WTC11 (cell line): ENCODE data around the gene FMNL2. TPM values are rescaled to one million over a fixed set of nuclear protein-coding genes. Genes with fewer than 3 reads are reported as not detected.

ENCODE experiments used
- ATAC-seq: fragments of 200-7000 bp; cut with Tn5 transposase; 2 replicates; pipeline ENCODE4 v1.10.0; 2021; ENCODE audit warnings: mild to moderate bottlenecking, moderate library complexity
- CTCF ChIA-PET: fragments of 300-600 bp; sonication (Branson Sonifier 250); formaldehyde crosslinking; loops from one replicate; lab custom pipeline; 2021; ENCODE audit warnings: antibody characterized with exemption; lab: Charles Lee
- POLR2A ChIA-PET: fragments of 350-600 bp; sonication (Branson Sonifier 250); formaldehyde crosslinking; loops from one replicate; lab custom pipeline; 2021; ENCODE audit warnings: antibody characterized with exemption; lab: Charles Lee
- DNase-seq: peaks from one replicate; pipeline ENCODE4 v3.0.0; 2021; ENCODE audit warnings: low spot score
- H3K27ac Mint-ChIP-seq: 2 replicates; pipeline ENCODE4 v1.8.0; 2021; ENCODE audit warnings: mixed read lengths
- H3K27me3 Mint-ChIP-seq: 2 replicates; pipeline ENCODE4 v1.8.0; 2021; ENCODE audit warnings: low read depth, mild to moderate bottlenecking, moderate library complexity, mixed read lengths
- H3K36me3 Mint-ChIP-seq: 2 replicates; pipeline ENCODE4 v1.8.0; 2021; ENCODE audit warnings: mixed read lengths
- H3K4me1 Mint-ChIP-seq: 2 replicates; pipeline ENCODE4 v1.8.0; 2022; ENCODE audit warnings: mixed read lengths
- H3K4me3 Mint-ChIP-seq: 2 replicates; pipeline ENCODE4 v1.8.0; 2021; ENCODE audit warnings: mild to moderate bottlenecking, moderate library complexity, mixed read lengths
- H3K9me3 Mint-ChIP-seq: 2 replicates; pipeline ENCODE4 v1.8.0; 2021; ENCODE audit warnings: mixed read lengths
- CBFB ChIP-seq: sonication (generic); formaldehyde crosslinking; IDR thresholded peaks from 2 replicates; pipeline ENCODE4 v1.8.1; 2022; ENCODE audit warnings: mild to moderate bottlenecking, low read depth, missing genetic modification reagents
- CREM ChIP-seq: sonication (generic); formaldehyde crosslinking; IDR thresholded peaks from 2 replicates; pipeline ENCODE4 v1.8.1; 2022; ENCODE audit warnings: mild to moderate bottlenecking, missing genetic modification reagents, moderate library complexity
- FOXJ3 ChIP-seq: sonication (generic); formaldehyde crosslinking; IDR thresholded peaks from 2 replicates; pipeline ENCODE4 v1.9.0; 2021; ENCODE audit warnings: missing genetic modification reagents, mild to moderate bottlenecking, borderline replicate concordance
- GABPB1 ChIP-seq: sonication (generic); formaldehyde crosslinking; IDR thresholded peaks from 2 replicates; pipeline ENCODE4 v1.8.1; 2023; ENCODE audit warnings: mild to moderate bottlenecking, missing genetic modification reagents
- GRHL2 ChIP-seq: fragments of 250-450 bp; sonication (Bioruptor Pico); IDR thresholded peaks from 2 replicates; pipeline ENCODE4 v1.8.0; 2022; ENCODE audit warnings: mild to moderate bottlenecking, moderate library complexity; ENCODE audit not compliant: insufficient replicate concordance, severe bottlenecking
- IRF2 ChIP-seq: sonication (generic); formaldehyde crosslinking; IDR thresholded peaks from 2 replicates; pipeline ENCODE4 v1.8.0; 2022; ENCODE audit warnings: low read depth, missing genetic modification reagents, borderline replicate concordance
- JUN ChIP-seq: sonication (generic); formaldehyde crosslinking; IDR thresholded peaks from 2 replicates; pipeline ENCODE4 v1.8.0; 2023; ENCODE audit warnings: mild to moderate bottlenecking, missing genetic modification reagents
- PRRX2 ChIP-seq: fragments of 250-450 bp; sonication (Bioruptor Pico); IDR thresholded peaks from 2 replicates; pipeline ENCODE4 v1.8.0; 2021; ENCODE audit warnings: mild to moderate bottlenecking
- SOX15 ChIP-seq: fragments of 250-450 bp; sonication (Bioruptor Pico); IDR thresholded peaks from 2 replicates; pipeline ENCODE4 v1.9.0; 2021; ENCODE audit warnings: mild to moderate bottlenecking
- TEAD4 ChIP-seq: sonication (generic); formaldehyde crosslinking; IDR thresholded peaks from 2 replicates; pipeline ENCODE4 v1.8.0; 2022; ENCODE audit warnings: mild to moderate bottlenecking, missing genetic modification reagents
- TP53 ChIP-seq: sonication (generic); formaldehyde crosslinking; IDR thresholded peaks from 2 replicates; pipeline ENCODE4 v1.8.1; 2023; ENCODE audit warnings: mild to moderate bottlenecking, missing genetic modification reagents
- ZBTB21 ChIP-seq: sonication (generic); formaldehyde crosslinking; IDR thresholded peaks from 2 replicates; pipeline ENCODE4 v1.8.1; 2023; ENCODE audit warnings: mild to moderate bottlenecking, missing genetic modification reagents, borderline replicate concordance
- ZNF121 ChIP-seq: sonication (generic); formaldehyde crosslinking; IDR thresholded peaks from 2 replicates; pipeline ENCODE4 v1.8.0; 2023; ENCODE audit warnings: missing genetic modification reagents
- ZNF263 ChIP-seq: sonication (generic); formaldehyde crosslinking; IDR thresholded peaks from 2 replicates; pipeline ENCODE4 v1.8.1; 2022; ENCODE audit warnings: low read depth, mild to moderate bottlenecking, moderate library complexity, missing genetic modification reagents
- ZNF416 ChIP-seq: fragments of 250-450 bp; sonication (Bioruptor Pico); IDR thresholded peaks from 2 replicates; pipeline ENCODE4 v1.9.0; 2021; ENCODE audit warnings: mild to moderate bottlenecking, inconsistent platforms
- total RNA-seq: library from RNA; stranded (reverse); gene quantifications from 3 replicates; pipeline ENCODE4 v1.2.3, GENCODE V29; 2021
- TF ChIP-seq, protein P1 (sequence below): fragments of 250-450 bp; sonication (Bioruptor Pico); IDR thresholded peaks from 2 replicates; pipeline ENCODE4 v1.9.0; 2021; ENCODE audit warnings: mild to moderate bottlenecking
- TF ChIP-seq, protein P2 (sequence below): sonication (generic); formaldehyde crosslinking; IDR thresholded peaks from 2 replicates; pipeline ENCODE4 v1.8.0; 2022; ENCODE audit warnings: mild to moderate bottlenecking, missing genetic modification reagents
- TF ChIP-seq, protein P3 (sequence below): sonication (generic); formaldehyde crosslinking; IDR thresholded peaks from 2 replicates; pipeline ENCODE4 v1.8.1; 2022; ENCODE audit warnings: mild to moderate bottlenecking, moderate library complexity, missing genetic modification reagents
- TF ChIP-seq, protein P4 (sequence below): sonication (generic); formaldehyde crosslinking; IDR thresholded peaks from 2 replicates; pipeline ENCODE4 v1.8.0; 2022; ENCODE audit warnings: missing genetic modification reagents
- TF ChIP-seq, protein P5 (sequence below): fragments of 250-450 bp; sonication (Bioruptor Pico); IDR thresholded peaks from 2 replicates; pipeline ENCODE4 v2.1.2; 2022; ENCODE audit warnings: mild to moderate bottlenecking, moderate library complexity
- TF ChIP-seq, protein P6 (sequence below): fragments of 250-450 bp; sonication (Bioruptor Pico); IDR thresholded peaks from 2 replicates; pipeline ENCODE4 v1.9.0; 2021; ENCODE audit warnings: mild to moderate bottlenecking, borderline replicate concordance
- TF ChIP-seq, protein P7 (sequence below): sonication (generic); formaldehyde crosslinking; conservative IDR thresholded peaks from 2 replicates; pipeline ENCODE4 v1.8.1; 2022; ENCODE audit warnings: mild to moderate bottlenecking, missing genetic modification reagents

FMNL2 gene
- total RNA-seq, 1 experiment from 2014 or later: 43.0 TPM

DNA sequence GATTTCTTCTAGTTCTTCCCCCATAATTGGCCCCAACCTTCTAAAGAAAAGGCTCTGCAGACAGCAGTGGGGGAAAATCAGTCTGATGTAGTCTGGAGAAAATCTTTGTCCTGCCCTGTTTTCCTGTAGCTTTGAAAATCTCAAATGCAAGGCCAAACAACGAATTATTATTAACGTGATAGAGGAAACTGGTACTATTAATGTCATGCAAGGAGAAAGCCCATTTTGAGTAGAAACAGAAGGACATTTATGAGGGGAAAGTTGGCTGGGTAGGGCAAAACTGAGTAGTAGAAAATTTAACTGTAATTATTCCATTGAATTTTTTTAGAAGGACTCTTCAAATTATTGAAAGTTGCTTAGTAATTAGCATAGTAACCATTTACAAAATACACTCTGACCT lies 98.8 kb downstream of the FMNL2 start (continued):
- TF ChIP-seq ZBTB21 (no peak), ZNF416 (CRISPR knock-in tag) (no peak)
- TF ChIP-seq, protein P1, sequence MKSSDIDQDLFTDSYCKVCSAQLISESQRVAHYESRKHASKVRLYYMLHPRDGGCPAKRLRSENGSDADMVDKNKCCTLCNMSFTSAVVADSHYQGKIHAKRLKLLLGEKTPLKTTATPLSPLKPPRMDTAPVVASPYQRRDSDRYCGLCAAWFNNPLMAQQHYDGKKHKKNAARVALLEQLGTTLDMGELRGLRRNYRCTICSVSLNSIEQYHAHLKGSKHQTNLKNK (CRISPR knock-in tag): no peak
- TF ChIP-seq, protein P2, sequence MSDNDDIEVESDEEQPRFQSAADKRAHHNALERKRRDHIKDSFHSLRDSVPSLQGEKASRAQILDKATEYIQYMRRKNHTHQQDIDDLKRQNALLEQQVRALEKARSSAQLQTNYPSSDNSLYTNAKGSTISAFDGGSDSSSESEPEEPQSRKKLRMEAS (CRISPR knock-in tag): no peak

DNA sequence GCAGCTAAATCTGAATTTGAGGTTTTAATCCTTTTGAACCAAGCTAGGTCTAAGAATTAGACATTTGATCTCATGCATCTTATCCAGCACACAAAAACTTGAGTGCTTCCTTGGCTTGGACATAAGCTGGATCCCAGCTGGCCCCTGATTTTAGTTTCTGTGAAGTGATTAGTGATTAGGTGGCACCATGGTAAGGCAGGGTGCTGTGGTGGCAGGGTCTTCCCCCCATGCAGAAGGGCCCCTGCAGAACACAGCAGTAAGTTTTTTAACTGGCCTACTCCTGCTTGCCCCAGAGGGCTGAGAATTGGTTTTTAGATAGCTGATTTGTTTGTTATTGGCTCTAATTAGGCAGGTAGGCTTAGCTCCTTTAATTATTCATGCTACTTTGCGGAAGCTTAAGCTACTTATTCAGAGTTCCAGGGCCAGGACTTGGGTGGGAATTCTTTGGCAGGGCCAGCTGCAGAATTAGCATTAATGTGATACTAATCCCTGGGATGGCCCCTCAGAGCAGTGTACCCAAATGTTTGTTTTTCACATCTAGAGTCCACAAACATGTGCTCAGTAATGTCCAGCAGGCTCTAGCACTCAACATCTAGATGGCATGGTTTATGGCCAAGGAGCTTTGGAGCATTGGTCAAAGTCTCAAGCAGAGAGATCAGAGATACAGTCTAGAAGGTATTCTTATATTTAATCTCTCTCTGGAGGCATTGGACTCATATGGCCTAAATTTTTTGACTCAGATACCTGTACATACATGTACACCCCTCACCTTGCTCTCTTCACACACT lies 99.6 kb downstream of the FMNL2 start:
- POLR2A ChIA-PET: no interaction called here
- peaks cover 89% of the 10 kb centered on the region for H3K4me1 Mint-ChIP-seq

DNA sequence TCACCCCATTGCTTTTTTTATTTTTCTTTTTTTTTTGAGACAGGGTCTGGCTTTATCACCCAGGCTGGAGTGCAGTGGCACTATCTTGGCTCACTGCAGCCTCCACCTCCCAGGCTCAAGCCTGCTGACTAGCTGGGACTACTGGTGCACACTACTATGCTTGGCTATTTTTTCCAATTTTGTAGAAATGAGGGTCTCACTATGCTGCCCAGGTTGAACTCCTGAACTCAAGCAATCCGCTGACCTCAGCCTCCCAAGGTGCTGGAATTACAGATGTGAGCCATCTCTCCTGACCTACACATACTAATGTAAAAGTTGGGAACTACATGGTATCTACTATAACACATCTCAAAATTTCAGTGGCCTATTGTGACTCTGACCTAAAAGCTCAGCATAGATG lies 101.2 kb downstream of the FMNL2 start:
- TF ChIP-seq ZNF121 (CRISPR knock-in tag): peak; percentile 81; the same call in 1 of the 2 replicates
- no peak for TF ChIP-seq GABPB1 (CRISPR knock-in tag)
- TF ChIP-seq, protein P3, sequence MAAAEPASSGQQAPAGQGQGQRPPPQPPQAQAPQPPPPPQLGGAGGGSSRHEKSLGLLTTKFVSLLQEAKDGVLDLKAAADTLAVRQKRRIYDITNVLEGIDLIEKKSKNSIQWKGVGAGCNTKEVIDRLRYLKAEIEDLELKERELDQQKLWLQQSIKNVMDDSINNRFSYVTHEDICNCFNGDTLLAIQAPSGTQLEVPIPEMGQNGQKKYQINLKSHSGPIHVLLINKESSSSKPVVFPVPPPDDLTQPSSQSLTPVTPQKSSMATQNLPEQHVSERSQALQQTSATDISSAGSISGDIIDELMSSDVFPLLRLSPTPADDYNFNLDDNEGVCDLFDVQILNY (CRISPR knock-in tag): no peak
- no peak for TF ChIP-seq SOX15
- TF ChIP-seq, protein P4, sequence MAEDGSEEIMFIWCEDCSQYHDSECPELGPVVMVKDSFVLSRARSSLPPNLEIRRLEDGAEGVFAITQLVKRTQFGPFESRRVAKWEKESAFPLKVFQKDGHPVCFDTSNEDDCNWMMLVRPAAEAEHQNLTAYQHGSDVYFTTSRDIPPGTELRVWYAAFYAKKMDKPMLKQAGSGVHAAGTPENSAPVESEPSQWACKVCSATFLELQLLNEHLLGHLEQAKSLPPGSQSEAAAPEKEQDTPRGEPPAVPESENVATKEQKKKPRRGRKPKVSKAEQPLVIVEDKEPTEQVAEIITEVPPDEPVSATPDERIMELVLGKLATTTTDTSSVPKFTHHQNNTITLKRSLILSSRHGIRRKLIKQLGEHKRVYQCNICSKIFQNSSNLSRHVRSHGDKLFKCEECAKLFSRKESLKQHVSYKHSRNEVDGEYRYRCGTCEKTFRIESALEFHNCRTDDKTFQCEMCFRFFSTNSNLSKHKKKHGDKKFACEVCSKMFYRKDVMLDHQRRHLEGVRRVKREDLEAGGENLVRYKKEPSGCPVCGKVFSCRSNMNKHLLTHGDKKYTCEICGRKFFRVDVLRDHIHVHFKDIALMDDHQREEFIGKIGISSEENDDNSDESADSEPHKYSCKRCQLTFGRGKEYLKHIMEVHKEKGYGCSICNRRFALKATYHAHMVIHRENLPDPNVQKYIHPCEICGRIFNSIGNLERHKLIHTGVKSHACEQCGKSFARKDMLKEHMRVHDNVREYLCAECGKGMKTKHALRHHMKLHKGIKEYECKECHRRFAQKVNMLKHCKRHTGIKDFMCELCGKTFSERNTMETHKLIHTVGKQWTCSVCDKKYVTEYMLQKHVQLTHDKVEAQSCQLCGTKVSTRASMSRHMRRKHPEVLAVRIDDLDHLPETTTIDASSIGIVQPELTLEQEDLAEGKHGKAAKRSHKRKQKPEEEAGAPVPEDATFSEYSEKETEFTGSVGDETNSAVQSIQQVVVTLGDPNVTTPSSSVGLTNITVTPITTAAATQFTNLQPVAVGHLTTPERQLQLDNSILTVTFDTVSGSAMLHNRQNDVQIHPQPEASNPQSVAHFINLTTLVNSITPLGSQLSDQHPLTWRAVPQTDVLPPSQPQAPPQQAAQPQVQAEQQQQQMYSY (CRISPR knock-in tag): no peak
- no peak for TF ChIP-seq GRHL2 (CRISPR knock-in tag)
- H3K27ac Mint-ChIP-seq: 0 out of 2 replicates have a peak overlapping the region, but pooled peaks have one; percentile 9
- CTCF ChIA-PET: no interaction called here
- H3K4me1 Mint-ChIP-seq: peaks cover 88% of the 10 kb centered on the region
- H3K9me3 Mint-ChIP-seq: no peaks in the 10 kb centered on the region
- H3K4me3 Mint-ChIP-seq: no peak overlapping the region
- ATAC-seq: no peak
- no peak for DNase-seq
- POLR2A ChIA-PET: no interaction called here
- H3K27me3 Mint-ChIP-seq: no peaks in the 10 kb centered on the region
- H3K36me3 Mint-ChIP-seq: no peaks in the 10 kb centered on the region

More for the DNA sequence above, 99.6 kb downstream of the FMNL2 start:
- H3K36me3 Mint-ChIP-seq: no peaks in the 10 kb centered on the region
- H3K9me3 Mint-ChIP-seq: no peaks in the 10 kb centered on the region
- DNase-seq: no peak
- no peak; the same call in 1 of the 2 replicates for ATAC-seq
- no peaks in the 10 kb centered on the region for H3K27me3 Mint-ChIP-seq
- peak overlapping the region; percentile 40 for H3K4me3 Mint-ChIP-seq
- CTCF ChIA-PET: interaction anchor here (0.9 to 2.8 kb wide), 3 partner anchors 13 to 201 kb away, joined by 3 to 8 read pairs (median 3); no protein-coding TSS in a partner anchor
- peak overlapping the region; percentile 86 for H3K27ac Mint-ChIP-seq
- TF ChIP-seq PRRX2 (CRISPR knock-in tag): no peak
- TF ChIP-seq, protein P5, sequence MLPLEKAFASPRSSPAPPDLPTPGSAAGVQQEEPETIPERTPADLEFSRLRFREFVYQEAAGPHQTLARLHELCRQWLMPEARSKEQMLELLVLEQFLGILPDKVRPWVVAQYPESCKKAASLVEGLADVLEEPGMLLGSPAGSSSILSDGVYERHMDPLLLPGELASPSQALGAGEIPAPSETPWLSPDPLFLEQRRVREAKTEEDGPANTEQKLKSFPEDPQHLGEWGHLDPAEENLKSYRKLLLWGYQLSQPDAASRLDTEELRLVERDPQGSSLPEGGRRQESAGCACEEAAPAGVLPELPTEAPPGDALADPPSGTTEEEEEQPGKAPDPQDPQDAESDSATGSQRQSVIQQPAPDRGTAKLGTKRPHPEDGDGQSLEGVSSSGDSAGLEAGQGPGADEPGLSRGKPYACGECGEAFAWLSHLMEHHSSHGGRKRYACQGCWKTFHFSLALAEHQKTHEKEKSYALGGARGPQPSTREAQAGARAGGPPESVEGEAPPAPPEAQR: no peak
- no peak for TF ChIP-seq TP53 (CRISPR knock-in tag)
- no peak for TF ChIP-seq IRF2 (CRISPR knock-in tag)
- TF ChIP-seq FOXJ3: no peak
- TF ChIP-seq ZNF263 (CRISPR knock-in tag): no peak
- TF ChIP-seq, protein P6, sequence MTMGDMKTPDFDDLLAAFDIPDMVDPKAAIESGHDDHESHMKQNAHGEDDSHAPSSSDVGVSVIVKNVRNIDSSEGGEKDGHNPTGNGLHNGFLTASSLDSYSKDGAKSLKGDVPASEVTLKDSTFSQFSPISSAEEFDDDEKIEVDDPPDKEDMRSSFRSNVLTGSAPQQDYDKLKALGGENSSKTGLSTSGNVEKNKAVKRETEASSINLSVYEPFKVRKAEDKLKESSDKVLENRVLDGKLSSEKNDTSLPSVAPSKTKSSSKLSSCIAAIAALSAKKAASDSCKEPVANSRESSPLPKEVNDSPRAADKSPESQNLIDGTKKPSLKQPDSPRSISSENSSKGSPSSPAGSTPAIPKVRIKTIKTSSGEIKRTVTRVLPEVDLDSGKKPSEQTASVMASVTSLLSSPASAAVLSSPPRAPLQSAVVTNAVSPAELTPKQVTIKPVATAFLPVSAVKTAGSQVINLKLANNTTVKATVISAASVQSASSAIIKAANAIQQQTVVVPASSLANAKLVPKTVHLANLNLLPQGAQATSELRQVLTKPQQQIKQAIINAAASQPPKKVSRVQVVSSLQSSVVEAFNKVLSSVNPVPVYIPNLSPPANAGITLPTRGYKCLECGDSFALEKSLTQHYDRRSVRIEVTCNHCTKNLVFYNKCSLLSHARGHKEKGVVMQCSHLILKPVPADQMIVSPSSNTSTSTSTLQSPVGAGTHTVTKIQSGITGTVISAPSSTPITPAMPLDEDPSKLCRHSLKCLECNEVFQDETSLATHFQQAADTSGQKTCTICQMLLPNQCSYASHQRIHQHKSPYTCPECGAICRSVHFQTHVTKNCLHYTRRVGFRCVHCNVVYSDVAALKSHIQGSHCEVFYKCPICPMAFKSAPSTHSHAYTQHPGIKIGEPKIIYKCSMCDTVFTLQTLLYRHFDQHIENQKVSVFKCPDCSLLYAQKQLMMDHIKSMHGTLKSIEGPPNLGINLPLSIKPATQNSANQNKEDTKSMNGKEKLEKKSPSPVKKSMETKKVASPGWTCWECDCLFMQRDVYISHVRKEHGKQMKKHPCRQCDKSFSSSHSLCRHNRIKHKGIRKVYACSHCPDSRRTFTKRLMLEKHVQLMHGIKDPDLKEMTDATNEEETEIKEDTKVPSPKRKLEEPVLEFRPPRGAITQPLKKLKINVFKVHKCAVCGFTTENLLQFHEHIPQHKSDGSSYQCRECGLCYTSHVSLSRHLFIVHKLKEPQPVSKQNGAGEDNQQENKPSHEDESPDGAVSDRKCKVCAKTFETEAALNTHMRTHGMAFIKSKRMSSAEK: no peak
- no peak for TF ChIP-seq JUN (CRISPR knock-in tag)
- no peak for TF ChIP-seq TEAD4 (CRISPR knock-in tag)
- TF ChIP-seq CBFB: no peak
- TF ChIP-seq, protein P7, sequence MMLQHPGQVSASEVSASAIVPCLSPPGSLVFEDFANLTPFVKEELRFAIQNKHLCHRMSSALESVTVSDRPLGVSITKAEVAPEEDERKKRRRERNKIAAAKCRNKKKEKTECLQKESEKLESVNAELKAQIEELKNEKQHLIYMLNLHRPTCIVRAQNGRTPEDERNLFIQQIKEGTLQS (CRISPR knock-in tag): no peak
- no peak for TF ChIP-seq CREM (CRISPR knock-in tag)
